ENCODE results near the gene MMAA.

DNA sequence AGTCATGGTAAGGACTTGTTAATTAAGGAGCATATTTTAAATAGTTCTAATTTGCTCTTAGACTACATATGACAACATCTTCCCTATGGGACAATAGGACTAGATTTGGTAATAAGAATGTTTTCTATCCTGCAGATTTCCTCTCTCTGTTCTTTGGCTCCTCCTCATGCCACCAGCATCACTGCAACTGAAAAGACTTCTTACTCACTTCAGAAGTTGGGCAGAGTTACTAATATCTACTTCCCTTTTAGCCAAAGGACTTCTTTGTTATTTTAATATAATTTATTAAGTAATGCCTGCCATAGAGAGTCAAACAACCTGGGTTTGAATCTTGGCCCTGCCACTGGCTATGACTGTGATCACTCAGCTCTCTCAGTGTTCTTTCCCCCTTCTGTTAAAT, 16.4 kb downstream of the MMAA start:
- TF ChIP-seq, protein P1, sequence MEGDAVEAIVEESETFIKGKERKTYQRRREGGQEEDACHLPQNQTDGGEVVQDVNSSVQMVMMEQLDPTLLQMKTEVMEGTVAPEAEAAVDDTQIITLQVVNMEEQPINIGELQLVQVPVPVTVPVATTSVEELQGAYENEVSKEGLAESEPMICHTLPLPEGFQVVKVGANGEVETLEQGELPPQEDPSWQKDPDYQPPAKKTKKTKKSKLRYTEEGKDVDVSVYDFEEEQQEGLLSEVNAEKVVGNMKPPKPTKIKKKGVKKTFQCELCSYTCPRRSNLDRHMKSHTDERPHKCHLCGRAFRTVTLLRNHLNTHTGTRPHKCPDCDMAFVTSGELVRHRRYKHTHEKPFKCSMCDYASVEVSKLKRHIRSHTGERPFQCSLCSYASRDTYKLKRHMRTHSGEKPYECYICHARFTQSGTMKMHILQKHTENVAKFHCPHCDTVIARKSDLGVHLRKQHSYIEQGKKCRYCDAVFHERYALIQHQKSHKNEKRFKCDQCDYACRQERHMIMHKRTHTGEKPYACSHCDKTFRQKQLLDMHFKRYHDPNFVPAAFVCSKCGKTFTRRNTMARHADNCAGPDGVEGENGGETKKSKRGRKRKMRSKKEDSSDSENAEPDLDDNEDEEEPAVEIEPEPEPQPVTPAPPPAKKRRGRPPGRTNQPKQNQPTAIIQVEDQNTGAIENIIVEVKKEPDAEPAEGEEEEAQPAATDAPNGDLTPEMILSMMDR (IDR thresholded peaks at IDR 0.05): no peak
- no peak for TF ChIP-seq ZFX (IDR thresholded peaks at IDR 0.05; ENCODE audit: borderline replicate concordance)

Measured in 22Rv1 (cell line).